ENCODE results near the gene TSSK6. TPM values are rescaled to one million over a fixed set of nuclear protein-coding genes. Genes with fewer than 3 reads are reported as not detected.

TSSK6 gene
- total RNA-seq, 1 experiment from 2014 or later: 4.7 TPM

GRCh38 chr19:19538061-19538784 is 22.9 kb upstream of the TSSK6 start, which contains the start of gene CILP2:
Gene CILP2, plus strand, starts transcription at chr19:19538265. Its CDS starts 85 bp downstream, at chr19:19538350.
- CTCF ChIA-PET: interaction anchor here (1.4 to 14.4 kb wide), 3 partner anchors 15 to 106 kb away, joined by 3 to 408 read pairs (median 7); partner anchors contain the start of genes GMIP and LPAR2
- DNase-seq (ENCODE audit: low spot score) (peak; percentile 91), ATAC-seq (peak; percentile 14)
- H3K27me3 Mint-ChIP-seq (ENCODE audit: low read depth): peaks cover 36% of the 10 kb centered on the region
- POLR2A ChIA-PET: interaction anchor here (0.6 kb wide), 1 partner anchor 629 kb away, joined by 3 read pairs; no protein-coding TSS in a partner anchor
- no peaks in the 10 kb centered on the region for H3K36me3 Mint-ChIP-seq
- H3K4me3 Mint-ChIP-seq: peak within 1 kb of the TSS; percentile 69
- H3K27ac Mint-ChIP-seq: no peak within 1 kb of the TSS
- peaks cover 15% of the 10 kb centered on the region for H3K4me1 Mint-ChIP-seq
- H3K9me3 Mint-ChIP-seq: no peaks in the 10 kb centered on the region
- TF ChIP-seq GTF2I (CRISPR knock-in tag; conservative IDR thresholded peaks at IDR 0.05) (no peak), ZNF416 (CRISPR knock-in tag; IDR thresholded peaks at IDR 0.05) (no peak), ZBTB43 (CRISPR knock-in tag; IDR thresholded peaks at IDR 0.05) (peak; percentile 70; the same call in 1 of the 2 replicates), MYBL2 (CRISPR knock-in tag; IDR thresholded peaks at IDR 0.05) (no peak), CDX4 (CRISPR knock-in tag; IDR thresholded peaks at IDR 0.05; ENCODE audit: borderline replicate concordance) (no peak), ZSCAN18 (CRISPR knock-in tag; IDR thresholded peaks at IDR 0.05) (no peak), ZNF532 (CRISPR knock-in tag; IDR thresholded peaks at IDR 0.05; ENCODE audit: borderline replicate concordance) (no peak), GRHL2 (CRISPR knock-in tag; IDR thresholded peaks at IDR 0.05; ENCODE audit: insufficient replicate concordance, severe bottlenecking) (no peak), ZNF219 (CRISPR knock-in tag; IDR thresholded peaks at IDR 0.05; ENCODE audit: borderline replicate concordance) (no peak), ZNF423 (CRISPR knock-in tag; IDR thresholded peaks at IDR 0.05) (no peak), IRF1 (CRISPR knock-in tag; IDR thresholded peaks at IDR 0.05) (no peak), ZNF121 (CRISPR knock-in tag; IDR thresholded peaks at IDR 0.05) (no peak), SMAD4 (CRISPR knock-in tag; IDR thresholded peaks at IDR 0.05) (no peak), GABPB1 (CRISPR knock-in tag; IDR thresholded peaks at IDR 0.05) (no peak), USF2 (CRISPR knock-in tag; IDR thresholded peaks at IDR 0.05) (no peak), ZNF281 (CRISPR knock-in tag; IDR thresholded peaks at IDR 0.05) (no peak), ZNF396 (CRISPR knock-in tag; IDR thresholded peaks at IDR 0.05; ENCODE audit: borderline replicate concordance) (no peak), MLX (CRISPR knock-in tag; IDR thresholded peaks at IDR 0.05) (no peak), ZNF138 (CRISPR knock-in tag; conservative IDR thresholded peaks at IDR 0.05) (no peak), JAZF1 (CRISPR knock-in tag; IDR thresholded peaks at IDR 0.05) (no peak)
